ENCODE measurements around the gene HECTD4.

HECTD4 gene

GRCh38 chr12:112296183-112296582, 86.0 kb downstream of the HECTD4 start:
- Histone ChIP-seq H2AK5ac (ENCODE audit: low read depth, low read length) (no peak overlapping the region), H2BK5ac (ENCODE audit: low read length) (no peak overlapping the region), H2BK120ac (ENCODE audit: low read depth, low read length) (no peak overlapping the region), H4K8ac (ENCODE audit: low read depth, low read length) (no peak overlapping the region), H2AFZ (ENCODE audit: low read length) (no peak overlapping the region), H3K18ac (ENCODE audit: low read length) (no peak overlapping the region), H3K14ac (ENCODE audit: low read length) (no peak overlapping the region), H3K4me3 (ENCODE audit: low read length in 2 of 2) (peak overlapping the region in 1 of 2 donors; percentile 27), H3K79me1 (ENCODE audit: low read depth, low read length) (no peaks in the 10 kb centered on the region), H3K36me3 (replicated peaks in 1 of 2; ENCODE audit: control insufficient read depth in 2 of 2, insufficient read depth in 2 of 2, low read length in 2 of 2) (peaks cover 14 to 32% of the 10 kb centered on the region in 2 donors), H3K27me3 (ENCODE audit: control insufficient read depth in 3 of 3, insufficient read depth in 3 of 3, low read depth in 1 of 3, low read length in 3 of 3) (no peaks in the 10 kb centered on the region), H3K27ac (replicated peaks; ENCODE audit: low read length) (no peak overlapping the region), H2BK12ac (ENCODE audit: low read length) (no peak overlapping the region), H2BK15ac (ENCODE audit: low read length) (no peak overlapping the region), H3K4me2 (ENCODE audit: insufficient read depth, low read length, poor library complexity, severe bottlenecking) (no peak overlapping the region), H3K4me1 (ENCODE audit: control insufficient read depth in 2 of 2, insufficient read depth in 1 of 2, low read depth in 1 of 2, low read length in 2 of 2) (peaks cover 0 to 1% of the 10 kb centered on the region in 2 donors), H3K23ac (ENCODE audit: low read depth, low read length, poor library complexity) (no peak overlapping the region), H3K9ac (ENCODE audit: low read depth, low read length, poor library complexity) (peak overlapping the region; percentile 82), H3K9me3 (replicated peaks in 1 of 2; ENCODE audit: control insufficient read depth in 2 of 2, insufficient read depth in 1 of 2, low read depth in 1 of 2, low read length in 2 of 2) (peaks cover 0 to 4% of the 10 kb centered on the region in 2 donors), H4K91ac (ENCODE audit: low read depth, low read length, poor library complexity) (no peak overlapping the region), H3K4ac (ENCODE audit: low read length) (no peak overlapping the region)
- WGBS, 2 donors (ENCODE audit: extremely low coverage in 2 of 2, insufficient read length in 2 of 2, insufficient replicate concordance in 1 of 2): no CpG with 5 or more reads among the region's 3 CpGs
- no peak for DNase-seq (ENCODE audit: low spot score)

- Histone ChIP-seq H3K4me3 (ENCODE audit: low read length in 2 of 2) (no peak overlapping the region), H3K36me3 (replicated peaks in 1 of 2; ENCODE audit: control insufficient read depth in 2 of 2, insufficient read depth in 2 of 2, low read length in 2 of 2) (peaks cover 14 to 32% of the 10 kb centered on the region in 2 donors), H2AFZ (ENCODE audit: low read length) (no peak overlapping the region), H3K18ac (ENCODE audit: low read length) (no peak overlapping the region), H3K4me2 (ENCODE audit: insufficient read depth, low read length, poor library complexity, severe bottlenecking) (no peak overlapping the region), H3K4me1 (ENCODE audit: control insufficient read depth in 2 of 2, insufficient read depth in 1 of 2, low read depth in 1 of 2, low read length in 2 of 2) (peaks cover 0 to 1% of the 10 kb centered on the region in 2 donors), H3K27me3 (ENCODE audit: control insufficient read depth in 3 of 3, insufficient read depth in 3 of 3, low read depth in 1 of 3, low read length in 3 of 3) (no peaks in the 10 kb centered on the region), H4K91ac (ENCODE audit: low read depth, low read length, poor library complexity) (no peak overlapping the region), H2BK15ac (ENCODE audit: low read length) (no peak overlapping the region), H2BK5ac (ENCODE audit: low read length) (no peak overlapping the region), H3K9me3 (replicated peaks in 1 of 2; ENCODE audit: control insufficient read depth in 2 of 2, insufficient read depth in 1 of 2, low read depth in 1 of 2, low read length in 2 of 2) (peaks cover 0 to 4% of the 10 kb centered on the region in 2 donors), H3K27ac (replicated peaks; ENCODE audit: low read length) (no peak overlapping the region), H3K23ac (ENCODE audit: low read depth, low read length, poor library complexity) (no peak overlapping the region), H3K79me1 (ENCODE audit: low read depth, low read length) (no peaks in the 10 kb centered on the region), H2BK12ac (ENCODE audit: low read length) (no peak overlapping the region), H4K8ac (ENCODE audit: low read depth, low read length) (no peak overlapping the region), H3K14ac (ENCODE audit: low read length) (no peak overlapping the region), H2AK5ac (ENCODE audit: low read depth, low read length) (no peak overlapping the region), H2BK120ac (ENCODE audit: low read depth, low read length) (no peak overlapping the region), H3K9ac (ENCODE audit: low read depth, low read length, poor library complexity) (no peak overlapping the region), H3K4ac (ENCODE audit: low read length) (no peak overlapping the region)
- no peak for DNase-seq (ENCODE audit: low spot score)
- WGBS, 2 donors (ENCODE audit: extremely low coverage in 2 of 2, insufficient read length in 2 of 2, insufficient replicate concordance in 1 of 2): no CpG with 5 or more reads among the region's 9 CpGs
These were observed 87.4 kb downstream of the HECTD4 start for GRCh38 chr12:112294793-112295192.

GRCh38 chr12:112288638-112289037, 93.6 kb downstream of the HECTD4 start:
- Histone ChIP-seq H2BK12ac (ENCODE audit: low read length) (no peak overlapping the region), H3K27me3 (ENCODE audit: control insufficient read depth in 3 of 3, insufficient read depth in 3 of 3, low read depth in 1 of 3, low read length in 3 of 3) (no peaks in the 10 kb centered on the region), H3K4me1 (ENCODE audit: control insufficient read depth in 2 of 2, insufficient read depth in 1 of 2, low read depth in 1 of 2, low read length in 2 of 2) (peaks cover 3 to 4% of the 10 kb centered on the region in 2 donors), H2BK120ac (ENCODE audit: low read depth, low read length) (no peak overlapping the region), H3K4me3 (ENCODE audit: low read length in 2 of 2) (no peak overlapping the region), H3K9ac (ENCODE audit: low read depth, low read length, poor library complexity) (no peak overlapping the region), H3K4me2 (ENCODE audit: insufficient read depth, low read length, poor library complexity, severe bottlenecking) (no peak overlapping the region), H2BK5ac (ENCODE audit: low read length) (no peak overlapping the region), H2AK5ac (ENCODE audit: low read depth, low read length) (no peak overlapping the region), H3K27ac (replicated peaks; ENCODE audit: low read length) (no peak overlapping the region), H3K14ac (ENCODE audit: low read length) (no peak overlapping the region), H3K36me3 (replicated peaks in 1 of 2; ENCODE audit: control insufficient read depth in 2 of 2, insufficient read depth in 2 of 2, low read length in 2 of 2) (peaks cover 0 to 9% of the 10 kb centered on the region in 2 donors), H3K9me3 (replicated peaks in 1 of 2; ENCODE audit: control insufficient read depth in 2 of 2, insufficient read depth in 1 of 2, low read depth in 1 of 2, low read length in 2 of 2) (peaks cover 4 to 5% of the 10 kb centered on the region in 2 donors), H3K79me1 (ENCODE audit: low read depth, low read length) (no peaks in the 10 kb centered on the region), H4K91ac (ENCODE audit: low read depth, low read length, poor library complexity) (no peak overlapping the region), H4K8ac (ENCODE audit: low read depth, low read length) (no peak overlapping the region), H2AFZ (ENCODE audit: low read length) (no peak overlapping the region), H3K23ac (ENCODE audit: low read depth, low read length, poor library complexity) (no peak overlapping the region), H2BK15ac (ENCODE audit: low read length) (no peak overlapping the region), H3K4ac (ENCODE audit: low read length) (no peak overlapping the region), H3K18ac (ENCODE audit: low read length) (no peak overlapping the region)
- no peak for DNase-seq (ENCODE audit: low spot score)
- WGBS, 2 donors (ENCODE audit: extremely low coverage in 2 of 2, insufficient read length in 2 of 2, insufficient replicate concordance in 1 of 2): no CpG with 5 or more reads among the region's 1 CpG

GRCh38 chr12:112285600-112286401, 96.4 kb downstream of the HECTD4 start:
- no CpG with 5 or more reads among the region's 5 CpGs for WGBS, 2 donors (ENCODE audit: extremely low coverage in 2 of 2, insufficient read length in 2 of 2, insufficient replicate concordance in 1 of 2)

More at GRCh38 chr12:112285600-112286401, 96.4 kb downstream of the HECTD4 start:
- Histone ChIP-seq H3K18ac (ENCODE audit: low read length) (no peak overlapping the region), H3K27me3 (ENCODE audit: control insufficient read depth in 3 of 3, insufficient read depth in 3 of 3, low read depth in 1 of 3, low read length in 3 of 3) (no peaks in the 10 kb centered on the region), H4K8ac (ENCODE audit: low read depth, low read length) (no peak overlapping the region), H3K14ac (ENCODE audit: low read length) (no peak overlapping the region), H3K4ac (ENCODE audit: low read length) (no peak overlapping the region), H3K4me3 (ENCODE audit: low read length in 2 of 2) (no peak overlapping the region), H2BK12ac (ENCODE audit: low read length) (no peak overlapping the region), H3K27ac (replicated peaks; ENCODE audit: low read length) (no peak overlapping the region), H2BK5ac (ENCODE audit: low read length) (no peak overlapping the region), H2BK120ac (ENCODE audit: low read depth, low read length) (no peak overlapping the region), H3K79me1 (ENCODE audit: low read depth, low read length) (no peaks in the 10 kb centered on the region), H3K36me3 (replicated peaks in 1 of 2; ENCODE audit: control insufficient read depth in 2 of 2, insufficient read depth in 2 of 2, low read length in 2 of 2) (peaks cover 0 to 7% of the 10 kb centered on the region in 2 donors), H4K91ac (ENCODE audit: low read depth, low read length, poor library complexity) (no peak overlapping the region), H2AFZ (ENCODE audit: low read length) (no peak overlapping the region), H3K4me1 (ENCODE audit: control insufficient read depth in 2 of 2, insufficient read depth in 1 of 2, low read depth in 1 of 2, low read length in 2 of 2) (peaks cover 3 to 4% of the 10 kb centered on the region in 2 donors), H2BK15ac (ENCODE audit: low read length) (no peak overlapping the region), H3K23ac (ENCODE audit: low read depth, low read length, poor library complexity) (no peak overlapping the region), H2AK5ac (ENCODE audit: low read depth, low read length) (no peak overlapping the region), H3K9ac (ENCODE audit: low read depth, low read length, poor library complexity) (no peak overlapping the region), H3K9me3 (replicated peaks in 1 of 2; ENCODE audit: control insufficient read depth in 2 of 2, insufficient read depth in 1 of 2, low read depth in 1 of 2, low read length in 2 of 2) (peaks cover 4 to 5% of the 10 kb centered on the region in 2 donors), H3K4me2 (ENCODE audit: insufficient read depth, low read length, poor library complexity, severe bottlenecking) (no peak overlapping the region)
- no peak for DNase-seq (ENCODE audit: low spot score)

All from neuronal stem cell (in vitro differentiated cells).